Kidney epithelial cell (primary cell): ENCODE measurements around the gene PKN3. TPM values are rescaled to one million over a fixed set of nuclear protein-coding genes. Genes with fewer than 3 reads are reported as not detected.

Experiments used
- DNase-seq: peaks from one replicate; pipeline ENCODE4 v3.0.0-alpha.2; 2010; ENCODE audit warnings: low read depth
- H3K27me3 ChIP-seq: 2 replicates; pipeline ENCODE4 v1.6.0; 2011; ENCODE audit warnings: low read length; ENCODE audit not compliant: control insufficient read depth, insufficient read depth
- H3K36me3 ChIP-seq: 2 replicates; pipeline ENCODE4 v1.5.1; 2011; ENCODE audit warnings: low read length; ENCODE audit not compliant: control insufficient read depth, insufficient read depth
- H3K4me3 ChIP-seq: 2 replicates; pipeline ENCODE4 v1.5.1; 2011; ENCODE audit warnings: low read depth, mild to moderate bottlenecking, control low read depth, low read length
- total RNA-seq: library from RNA; depleted of rRNA; stranded (reverse); fragments of >200 nt; gene quantifications from 2 replicates; pipeline ENCODE4 v1.2.3, GENCODE V29; 2015
- TF ChIP-seq, protein P1 (sequence below): IDR thresholded peaks from 2 replicates; pipeline ENCODE4 v1.5.1; 2011; ENCODE audit warnings: mild to moderate bottlenecking, moderate library complexity, low read length, control low read depth, inconsistent platforms; ENCODE audit not compliant: insufficient read depth, poor library complexity, severe bottlenecking

PKN3 gene
- total RNA-seq, 1 donor from 2014 or later: 4.6 TPM

DNA sequence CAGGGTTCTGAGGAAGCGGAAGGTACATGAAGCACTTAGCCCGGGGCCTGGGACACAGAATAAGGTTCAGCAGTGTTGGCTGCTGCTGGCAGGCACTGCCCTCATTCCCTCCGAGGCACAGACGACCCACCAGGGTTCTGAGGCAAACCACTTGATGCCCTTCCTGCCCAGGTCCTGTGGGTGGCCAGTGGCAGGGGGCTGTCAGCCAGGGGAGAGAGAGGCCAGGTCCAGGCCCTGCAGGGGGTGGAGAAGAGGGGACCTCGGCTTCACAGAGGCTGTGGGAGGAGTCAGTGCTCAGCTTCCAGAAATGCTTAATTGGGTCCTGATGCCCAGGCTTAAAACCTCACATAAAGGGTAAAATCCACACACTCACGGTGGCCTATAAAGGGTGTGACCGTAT is 26.0 kb downstream of the PKN3 start:
- TF ChIP-seq, protein P1, sequence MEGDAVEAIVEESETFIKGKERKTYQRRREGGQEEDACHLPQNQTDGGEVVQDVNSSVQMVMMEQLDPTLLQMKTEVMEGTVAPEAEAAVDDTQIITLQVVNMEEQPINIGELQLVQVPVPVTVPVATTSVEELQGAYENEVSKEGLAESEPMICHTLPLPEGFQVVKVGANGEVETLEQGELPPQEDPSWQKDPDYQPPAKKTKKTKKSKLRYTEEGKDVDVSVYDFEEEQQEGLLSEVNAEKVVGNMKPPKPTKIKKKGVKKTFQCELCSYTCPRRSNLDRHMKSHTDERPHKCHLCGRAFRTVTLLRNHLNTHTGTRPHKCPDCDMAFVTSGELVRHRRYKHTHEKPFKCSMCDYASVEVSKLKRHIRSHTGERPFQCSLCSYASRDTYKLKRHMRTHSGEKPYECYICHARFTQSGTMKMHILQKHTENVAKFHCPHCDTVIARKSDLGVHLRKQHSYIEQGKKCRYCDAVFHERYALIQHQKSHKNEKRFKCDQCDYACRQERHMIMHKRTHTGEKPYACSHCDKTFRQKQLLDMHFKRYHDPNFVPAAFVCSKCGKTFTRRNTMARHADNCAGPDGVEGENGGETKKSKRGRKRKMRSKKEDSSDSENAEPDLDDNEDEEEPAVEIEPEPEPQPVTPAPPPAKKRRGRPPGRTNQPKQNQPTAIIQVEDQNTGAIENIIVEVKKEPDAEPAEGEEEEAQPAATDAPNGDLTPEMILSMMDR: no peak
- Histone ChIP-seq H3K4me3 (no peak overlapping the region), H3K36me3 (no peaks in the 10 kb centered on the region), H3K27me3 (no peaks in the 10 kb centered on the region)
- DNase-seq: no peak

DNA sequence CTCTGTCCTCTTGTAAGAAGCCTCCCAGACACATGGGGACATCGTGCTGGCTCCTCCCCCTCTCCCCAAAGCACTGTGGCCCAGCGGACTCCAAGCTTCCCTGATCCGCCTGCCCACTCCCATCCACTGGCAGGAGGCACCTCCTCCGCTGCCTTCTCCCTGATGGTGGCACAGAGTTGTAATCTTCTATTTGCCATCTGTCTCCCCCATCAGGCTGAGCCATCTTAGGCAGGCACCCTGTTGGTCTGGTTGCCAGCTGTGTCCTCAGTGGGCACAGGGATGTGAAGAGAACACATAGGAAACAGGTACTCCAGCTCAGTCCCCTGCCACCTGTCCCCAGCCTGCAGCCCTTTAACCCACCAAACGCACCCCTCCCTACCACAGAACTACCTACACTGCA is 27.0 kb downstream of the PKN3 start:
- Histone ChIP-seq H3K36me3 (no peaks in the 10 kb centered on the region), H3K27me3 (no peaks in the 10 kb centered on the region), H3K4me3 (no peak overlapping the region)
- no peak for DNase-seq
- TF ChIP-seq, protein P1: no peak

DNA sequence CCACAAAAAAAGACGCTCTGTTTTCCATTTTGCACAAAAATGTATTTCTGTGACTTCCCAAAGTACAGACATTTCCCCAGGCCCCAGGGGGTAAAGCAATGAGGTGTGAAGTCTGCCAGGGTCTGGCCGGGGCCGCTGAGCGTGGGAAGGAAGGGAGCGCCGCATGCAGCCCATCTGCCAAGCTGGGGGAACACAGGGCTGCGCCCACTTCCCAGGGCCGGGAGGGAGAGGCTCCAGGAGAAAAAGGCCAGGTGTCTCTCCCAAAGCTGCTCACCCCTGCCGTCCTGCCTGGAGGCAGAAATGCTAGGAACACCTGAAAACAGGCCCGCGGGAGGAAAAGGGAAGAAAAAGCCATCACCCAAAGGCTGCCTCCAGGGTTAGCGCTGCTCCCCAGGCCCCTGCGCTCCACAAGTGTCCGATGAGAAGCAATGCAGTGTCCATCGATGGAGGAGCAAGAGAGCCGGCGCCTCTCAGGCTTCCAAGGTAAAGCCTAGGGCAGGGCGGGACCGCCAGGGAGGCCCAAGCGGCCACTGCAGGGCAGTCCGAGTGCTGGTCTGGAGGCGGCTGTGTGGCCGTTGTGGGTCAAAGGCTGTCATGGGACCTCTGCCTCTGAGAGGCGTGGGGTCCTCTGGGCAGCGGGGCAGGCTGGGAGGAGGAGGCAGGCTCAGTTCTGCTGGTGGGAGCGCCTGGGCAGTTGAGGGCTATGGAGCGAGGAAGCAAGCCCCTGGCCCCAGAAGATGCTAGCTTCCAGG is 27.6 kb downstream of the PKN3 start:
- no peak overlapping the region for H3K4me3 ChIP-seq
- DNase-seq: no peak
- TF ChIP-seq, protein P1: no peak
- H3K36me3 ChIP-seq: no peaks in the 10 kb centered on the region
- H3K27me3 ChIP-seq: no peaks in the 10 kb centered on the region

DNA sequence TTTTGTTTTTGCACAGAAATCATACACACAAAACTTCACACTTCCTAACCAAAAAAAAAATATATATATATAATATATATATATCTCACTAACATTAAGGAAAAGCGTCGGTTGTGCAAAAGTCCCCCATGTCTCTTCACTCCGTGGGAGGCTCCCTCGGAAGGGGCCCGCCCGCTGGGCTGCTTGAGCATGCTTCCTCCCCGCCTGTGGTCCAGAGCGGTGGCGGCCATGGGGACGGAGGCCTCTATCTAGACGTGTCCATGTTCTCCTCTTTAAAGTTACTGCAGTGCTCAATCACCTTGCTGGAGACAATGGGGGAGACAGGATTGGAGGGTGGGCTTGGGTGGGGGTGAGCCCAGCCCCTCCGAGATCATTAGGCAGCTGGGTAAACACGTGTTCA is 28.8 kb downstream of the PKN3 start:
- no peak for DNase-seq
- Histone ChIP-seq H3K4me3 (no peak overlapping the region), H3K27me3 (no peaks in the 10 kb centered on the region), H3K36me3 (no peaks in the 10 kb centered on the region)
- TF ChIP-seq, protein P1: no peak

DNA sequence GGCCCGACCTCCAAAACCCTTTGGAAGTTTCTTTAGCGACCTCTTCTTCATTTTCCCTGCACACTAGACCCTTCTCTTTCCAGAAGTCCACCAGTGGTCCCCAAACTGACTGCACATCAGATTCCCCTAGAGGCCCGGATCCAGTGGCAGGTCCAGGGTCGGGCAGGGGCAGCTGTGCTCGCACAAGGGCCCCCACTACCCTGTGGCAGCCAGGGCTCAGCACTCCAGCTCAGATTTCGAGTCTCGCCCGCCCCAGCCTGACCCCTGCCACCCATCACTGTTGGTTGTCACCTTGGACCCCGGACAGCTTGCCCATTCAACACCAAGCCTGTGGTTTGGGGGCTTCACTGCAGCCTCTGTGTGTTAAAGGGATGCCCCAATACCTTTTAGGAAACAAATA is 29.4 kb downstream of the PKN3 start:
- Histone ChIP-seq H3K36me3 (no peaks in the 10 kb centered on the region), H3K27me3 (no peaks in the 10 kb centered on the region), H3K4me3 (no peak overlapping the region)
- DNase-seq: no peak
- TF ChIP-seq, protein P1: no peak

DNA sequence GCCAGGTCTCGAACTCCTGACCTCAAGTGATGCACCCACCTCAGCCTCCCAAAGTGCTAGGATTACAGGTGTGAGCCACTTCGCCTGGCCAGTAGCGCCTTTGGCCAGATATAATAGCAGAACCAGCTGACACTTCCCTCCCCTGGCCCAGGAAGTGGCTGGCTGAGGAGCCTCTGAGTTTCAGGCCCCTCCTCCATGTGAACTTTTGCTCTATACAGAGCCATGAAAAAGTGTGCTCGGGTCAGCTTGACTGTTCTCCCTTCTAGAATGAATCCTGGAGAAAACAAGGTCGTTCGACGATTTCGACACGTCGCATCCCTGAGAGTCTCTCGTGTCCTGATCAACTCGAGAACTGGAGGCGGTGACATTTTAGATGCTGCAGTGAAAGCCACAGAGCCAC is 30.3 kb downstream of the PKN3 start:
- TF ChIP-seq, protein P1: no peak
- no peaks in the 10 kb centered on the region for H3K27me3 ChIP-seq
- no peak for DNase-seq
- H3K36me3 ChIP-seq: no peaks in the 10 kb centered on the region
- H3K4me3 ChIP-seq: no peak overlapping the region
